Activated CD4-positive, alpha-beta T cell treated with anti-CD3 and anti-CD28 coated beads, Interleukin-2, amount 50 U/mL, for 48 hours (primary cell): Measurements from ENCODE around the gene SH3BP2.
A peak's percentile ranks its signal among the peaks of the same experiment; 100 is the strongest.

ENCODE experiments used
- DNase-seq, 2 experiments: peaks; one replicate each; pipeline ENCODE4 v3.0.0-alpha.2; 2020

SH3BP2 gene

DNA sequence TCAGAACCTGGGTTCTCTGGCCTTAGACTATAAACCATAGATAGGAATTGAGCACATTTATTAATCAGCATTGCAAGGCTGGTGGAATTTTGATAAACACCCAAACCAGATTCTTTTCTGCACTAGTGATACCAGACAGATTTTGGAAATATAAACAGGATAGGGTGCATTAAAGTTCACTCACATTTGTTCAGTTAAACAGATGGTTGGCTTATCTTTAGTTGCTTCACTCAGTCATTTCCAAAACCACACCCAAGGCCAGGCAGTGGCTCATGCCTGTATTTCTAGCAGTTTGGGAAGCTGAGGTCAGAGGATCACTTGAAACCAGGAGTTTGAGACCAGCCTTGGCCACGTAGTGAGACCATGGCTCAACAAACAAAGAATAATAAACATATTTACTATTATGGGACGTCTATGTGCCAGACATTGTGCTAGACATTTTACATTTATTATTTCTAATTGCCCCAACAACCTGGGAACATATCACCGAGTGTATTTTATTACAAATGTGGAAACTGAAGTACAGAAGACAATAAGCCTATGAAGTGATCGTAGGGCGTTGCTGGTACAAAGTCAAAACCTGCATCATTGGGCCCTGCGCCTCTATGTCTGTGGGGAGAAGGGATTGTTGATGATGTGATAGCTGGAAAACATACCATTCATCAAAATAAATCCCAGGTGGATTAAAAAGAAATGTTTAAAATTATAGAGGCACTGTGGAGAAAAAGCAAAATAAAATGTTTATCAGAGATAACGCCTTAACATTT, 65.7 kb downstream of the SH3BP2 start:
- no peak for DNase-seq

GRCh38 chr4:2859514-2859913, 66.6 kb downstream of the SH3BP2 start:
- no peak for DNase-seq

DNA sequence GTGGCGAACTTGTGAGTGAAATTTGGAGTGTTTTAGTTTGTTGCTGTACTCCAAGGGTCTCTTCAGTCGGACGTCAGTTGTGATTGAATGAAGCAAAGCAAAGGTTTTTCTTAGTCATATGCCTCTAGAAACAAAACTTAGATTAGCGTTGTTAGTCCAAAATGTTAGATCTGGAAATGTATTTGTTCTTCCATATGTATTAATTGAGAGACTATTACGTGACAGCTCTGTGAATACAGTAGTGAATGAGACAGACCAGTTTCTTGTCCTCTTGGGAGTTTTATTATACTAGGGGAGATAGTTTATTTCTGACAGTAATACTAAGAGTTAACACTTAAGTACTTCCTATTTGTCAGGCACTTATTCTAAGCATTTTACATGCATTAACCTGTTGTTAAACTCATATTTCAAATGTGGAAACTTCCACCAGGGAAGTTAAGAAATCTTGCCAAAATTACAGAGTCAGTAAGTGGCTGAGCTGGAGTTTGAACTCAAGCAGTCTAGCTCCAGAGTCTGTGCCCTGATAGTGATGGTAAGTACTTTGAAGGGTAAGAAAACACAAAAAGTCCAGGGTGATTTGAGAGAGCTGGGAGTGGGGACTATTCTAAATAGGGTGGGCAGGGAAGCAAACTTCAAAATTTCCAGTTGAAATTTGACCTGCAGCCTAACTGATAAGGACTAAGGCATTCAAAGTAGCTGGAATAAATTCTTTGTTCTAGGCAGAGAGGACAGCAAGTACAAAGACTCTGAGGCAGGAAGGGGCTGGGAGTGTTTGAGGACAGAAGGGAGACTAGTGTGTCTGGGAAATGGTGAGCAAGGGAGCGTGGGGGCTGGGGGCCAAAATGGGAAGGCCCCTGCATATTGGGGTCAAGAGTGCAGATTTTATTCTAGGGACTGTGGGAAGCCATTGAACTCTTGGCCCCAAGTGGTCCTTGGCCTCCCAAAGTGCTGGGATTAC, 67.8 kb downstream of the SH3BP2 start:
- no peak for DNase-seq

- no peak for DNase-seq
Observed at GRCh38 chr4:2861631-2862436, 68.9 kb downstream of the SH3BP2 start.

DNA sequence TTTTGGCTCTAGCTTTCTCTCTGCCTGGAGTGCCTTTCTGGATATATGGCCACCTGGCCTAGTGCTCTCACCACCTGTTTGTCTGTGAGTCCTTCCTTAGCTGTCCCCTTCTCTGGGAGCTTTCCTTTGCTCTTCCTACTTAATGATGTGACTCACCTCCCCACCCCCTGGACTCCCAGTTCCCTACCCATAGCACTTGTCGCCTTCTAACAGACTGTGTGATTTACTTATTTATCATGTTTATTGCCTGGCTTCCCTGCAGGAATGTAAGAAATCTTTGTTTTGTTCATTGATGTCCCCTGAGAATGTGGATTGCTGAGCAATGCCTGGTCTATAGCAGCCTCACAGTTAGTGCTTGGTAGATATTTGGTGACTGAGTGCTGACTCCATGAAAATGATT, 69.6 kb downstream of the SH3BP2 start:
- DNase-seq: no peak

GRCh38 chr4:2863649-2864048, 70.8 kb downstream of the SH3BP2 start:
- DNase-seq: no peak

DNA sequence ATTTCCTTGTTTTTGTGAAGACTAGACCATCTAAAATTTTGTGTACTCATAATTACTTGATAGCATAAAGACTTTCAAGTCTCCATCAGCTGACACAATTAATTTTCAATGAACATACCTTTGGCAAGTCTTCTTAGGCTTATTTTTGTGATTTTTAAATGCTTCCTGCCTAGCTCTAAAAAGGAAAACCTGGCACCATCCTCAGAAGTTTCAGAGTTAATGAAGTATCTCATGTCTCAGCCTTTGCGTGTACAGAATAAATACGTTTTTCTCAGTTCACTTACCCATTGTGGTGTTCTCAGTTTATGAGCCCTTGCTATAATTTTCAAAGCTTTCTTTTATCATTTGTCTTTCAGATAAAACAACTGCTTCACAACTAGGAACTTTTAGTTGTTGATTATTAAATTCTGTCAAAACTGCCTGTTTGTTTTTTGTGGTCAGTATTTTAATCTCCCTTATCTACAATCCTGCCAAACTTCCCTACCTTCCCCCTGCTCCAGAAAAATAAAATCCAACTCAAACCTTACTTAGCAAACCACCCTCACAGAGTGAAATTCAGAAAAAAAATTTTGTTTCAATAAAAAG, 72.4 kb downstream of the SH3BP2 start:
- no peak for DNase-seq

DNA sequence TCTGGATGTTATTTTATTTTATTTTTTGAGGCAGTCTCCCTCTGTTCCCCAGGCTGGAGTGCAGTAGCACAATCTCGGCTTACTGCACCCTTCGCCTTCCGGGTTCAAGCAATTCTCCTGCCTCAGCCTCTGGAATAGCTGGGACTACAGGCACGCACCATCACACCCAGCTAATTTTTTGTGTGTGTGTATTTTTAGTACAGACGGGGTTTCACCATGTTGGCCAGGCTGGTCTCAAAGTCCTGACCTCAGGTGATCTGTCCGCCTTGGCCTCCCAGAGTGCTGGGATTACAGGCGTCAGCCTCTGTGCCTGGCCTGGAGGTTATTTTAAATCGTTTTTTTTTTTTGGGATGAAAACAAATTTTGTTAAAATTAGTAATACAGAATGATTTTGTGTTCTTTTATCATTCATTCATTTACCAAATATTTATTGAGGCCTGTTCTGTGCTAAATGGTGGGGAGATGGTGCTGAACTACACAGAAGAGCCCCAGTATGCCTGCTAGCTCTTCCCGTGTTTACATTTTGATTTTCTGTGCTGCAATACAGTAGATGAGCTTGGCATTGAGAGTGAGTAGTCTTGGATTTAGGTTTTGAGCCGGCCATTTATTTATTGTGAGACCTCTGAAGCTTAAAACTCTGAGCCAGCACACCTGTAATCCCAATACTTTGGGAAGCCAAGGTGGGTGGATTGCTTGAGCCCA, 73.4 kb downstream of the SH3BP2 start:
- no peak for DNase-seq

GRCh38 chr4:2866891-2867290, 74.0 kb downstream of the SH3BP2 start:
- no peak for DNase-seq

GRCh38 chr4:2867758-2868491, 75.0 kb downstream of the SH3BP2 start:
- no peak for DNase-seq

DNA sequence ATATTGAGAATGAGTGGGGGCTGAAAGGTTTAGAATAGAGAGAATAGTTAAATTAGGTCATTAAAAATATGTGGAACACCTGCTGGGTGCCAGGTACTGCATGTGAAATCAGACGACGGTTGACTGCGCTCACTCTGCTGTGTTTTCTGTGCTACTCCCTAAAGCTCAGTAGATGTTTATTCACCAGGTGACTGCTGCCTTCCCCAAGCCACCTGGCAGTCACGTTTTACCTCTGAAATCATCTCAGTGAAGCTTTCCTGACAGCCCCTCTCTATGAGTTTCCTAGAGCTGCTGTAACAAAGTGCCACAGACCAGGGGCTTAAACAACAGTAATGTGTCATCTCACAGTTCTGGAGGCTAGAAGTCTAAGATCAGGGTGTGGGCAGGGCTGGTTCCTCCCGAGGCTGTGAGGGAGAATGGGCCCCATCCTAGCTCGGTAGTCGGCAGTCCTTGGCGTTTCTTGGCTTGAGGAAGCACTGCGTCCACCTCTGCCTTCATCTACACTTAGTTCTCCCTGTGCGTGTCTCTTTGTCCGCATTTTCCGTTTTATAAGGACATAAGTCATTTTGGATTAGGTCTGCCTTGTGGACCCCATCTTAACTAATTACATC, 76.1 kb downstream of the SH3BP2 start:
- DNase-seq: no peak

- no peak for DNase-seq
Observed at GRCh38 chr4:2869659-2870058, 76.8 kb downstream of the SH3BP2 start.

DNA sequence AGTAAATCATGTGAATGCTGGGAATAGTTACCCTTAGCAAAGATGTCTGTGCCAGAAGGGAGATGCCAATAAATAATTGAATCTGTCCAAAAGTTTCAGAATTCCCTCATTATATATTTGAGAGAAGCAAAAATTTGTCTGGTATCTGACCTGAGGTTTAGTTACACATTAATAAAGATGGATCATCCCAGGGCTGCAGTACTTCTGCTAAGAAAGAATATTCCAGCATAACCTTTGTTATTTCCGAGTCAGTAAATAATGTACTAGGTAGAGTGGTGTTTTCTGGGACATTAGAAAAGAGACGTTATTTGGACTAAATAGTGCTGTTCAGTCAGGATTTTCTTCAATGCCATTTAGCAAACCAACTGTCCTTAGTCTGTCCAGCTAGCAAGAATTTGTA, 77.2 kb downstream of the SH3BP2 start:
- DNase-seq: no peak

DNA sequence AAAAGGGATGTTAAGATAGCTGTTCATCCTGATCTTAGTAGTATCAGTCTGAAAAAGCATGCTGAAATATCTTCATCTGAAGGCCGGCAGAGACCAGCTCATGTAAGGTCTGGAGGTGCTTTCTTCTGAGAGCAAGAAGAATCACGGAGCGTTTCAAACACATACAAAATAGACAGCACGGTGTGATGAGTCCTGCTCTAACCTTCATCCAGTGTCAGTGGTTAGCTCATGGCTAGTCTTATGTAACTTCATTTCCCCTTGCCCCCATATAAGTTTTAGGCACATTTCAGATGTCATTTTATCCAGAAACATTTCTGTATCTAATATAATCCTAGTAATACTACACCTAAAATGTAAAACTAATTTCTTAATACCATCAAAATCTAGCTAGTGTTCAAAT, 78.6 kb downstream of the SH3BP2 start:
- DNase-seq: no peak

- DNase-seq: no peak
Observed at GRCh38 chr4:2871911-2872310, 79.0 kb downstream of the SH3BP2 start.

- no peak for DNase-seq
Observed at GRCh38 chr4:2873329-2873728, 80.4 kb downstream of the SH3BP2 start.

DNA sequence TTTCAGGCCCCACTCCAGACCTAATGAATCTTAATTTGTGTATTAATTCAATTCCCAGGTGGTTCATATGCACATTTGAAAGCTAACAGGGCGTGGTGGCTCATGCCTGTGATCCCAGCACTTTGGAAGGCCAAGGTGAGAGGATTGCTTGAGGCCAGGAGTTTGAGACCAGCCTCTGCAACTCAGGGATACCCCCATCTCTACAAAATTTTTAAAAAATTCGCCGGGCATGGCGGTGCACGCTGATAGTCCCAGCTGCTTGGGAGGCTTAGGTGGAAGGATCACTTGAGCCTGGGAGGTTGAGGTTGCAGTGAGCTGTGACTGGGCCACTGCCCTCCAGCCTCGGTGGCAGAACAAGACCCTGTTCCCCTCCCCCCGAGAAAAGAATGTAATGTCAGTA, 82.0 kb downstream of the SH3BP2 start:
- no peak for DNase-seq

GRCh38 chr4:2875556-2875955, 82.7 kb downstream of the SH3BP2 start:
- no peak for DNase-seq

GRCh38 chr4:2878346-2878745, 85.5 kb downstream of the SH3BP2 start:
- DNase-seq: peak; percentile 28 to 51

- DNase-seq: no peak
Observed at GRCh38 chr4:2879026-2879425, 86.1 kb downstream of the SH3BP2 start.

DNA sequence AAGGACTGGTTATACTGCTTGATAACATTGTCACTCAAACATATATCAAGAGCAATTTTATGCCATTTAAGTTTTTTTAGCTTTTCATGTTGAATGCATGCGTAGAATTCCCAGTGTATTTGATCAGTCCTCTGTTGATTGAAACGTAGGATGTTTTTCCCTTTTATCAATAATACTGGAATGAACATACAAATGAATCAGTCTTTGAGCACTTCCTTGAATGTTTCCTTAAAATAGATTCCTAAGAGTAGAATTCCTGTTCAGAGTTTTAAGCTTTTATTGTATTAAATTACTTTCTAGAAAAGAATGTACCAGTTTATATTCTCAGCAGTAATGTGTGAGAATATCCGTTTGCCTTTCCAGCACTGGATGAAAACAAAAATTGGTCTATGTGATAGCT, 88.5 kb downstream of the SH3BP2 start:
- no peak for DNase-seq
